ENCODE results near the gene AGPAT3.

DNA sequence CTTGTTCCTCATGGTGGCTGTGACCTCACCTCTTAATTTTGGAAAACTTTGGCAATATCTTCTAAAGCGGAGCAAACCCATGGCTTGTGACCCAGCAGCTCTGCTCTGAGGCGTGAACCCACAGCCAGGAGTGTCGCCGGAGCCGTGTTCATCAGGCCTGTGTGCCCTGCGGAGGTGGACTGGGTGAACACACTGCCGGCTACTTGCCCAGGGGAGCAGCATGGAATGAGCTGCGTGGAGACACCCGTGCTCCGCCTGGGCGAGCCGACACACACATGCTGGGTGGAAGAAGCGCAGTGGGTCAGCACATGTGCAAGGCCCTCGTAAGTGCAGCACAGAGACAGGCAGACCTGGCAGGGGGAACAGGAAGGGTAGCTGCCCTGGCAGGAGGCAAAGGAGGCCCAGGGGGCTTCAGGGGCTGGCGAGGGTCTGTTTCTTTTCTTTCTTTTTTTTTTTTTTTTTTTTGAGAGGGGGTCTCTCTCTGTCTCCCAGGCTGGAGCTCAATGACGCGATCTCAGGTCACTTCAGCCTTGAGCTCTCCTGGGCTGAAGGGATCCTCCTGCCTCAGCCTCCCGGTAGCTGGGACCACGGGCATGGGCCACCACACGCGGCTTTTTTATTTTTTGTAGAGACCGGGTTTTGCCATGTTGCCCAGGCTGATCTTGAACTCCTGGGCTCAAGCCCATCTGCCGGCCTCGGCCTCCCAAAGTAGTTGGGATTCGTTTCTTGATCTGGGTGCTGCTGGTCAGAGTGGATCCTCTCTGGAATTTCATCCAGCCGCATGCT, 41.8 kb downstream of the AGPAT3 start:
- TF ChIP-seq CTCF (IDR thresholded peaks at IDR 0.05) = no peak
- TF ChIP-seq EZH2 (IDR thresholded peaks at IDR 0.05) = no peak
- TF ChIP-seq EZH2phosphoT487 (IDR thresholded peaks at IDR 0.05) = no peak
